Measurements from ENCODE around the gene KAZN. TPM values are rescaled to one million over a fixed set of nuclear protein-coding genes. Genes with fewer than 3 reads are reported as not detected.

KAZN gene
- total and polyA plus RNA-seq, 2 donors (not counting 1 experiment from before 2014, with no cell fraction given) = 3.4 to 5.0 TPM

DNA sequence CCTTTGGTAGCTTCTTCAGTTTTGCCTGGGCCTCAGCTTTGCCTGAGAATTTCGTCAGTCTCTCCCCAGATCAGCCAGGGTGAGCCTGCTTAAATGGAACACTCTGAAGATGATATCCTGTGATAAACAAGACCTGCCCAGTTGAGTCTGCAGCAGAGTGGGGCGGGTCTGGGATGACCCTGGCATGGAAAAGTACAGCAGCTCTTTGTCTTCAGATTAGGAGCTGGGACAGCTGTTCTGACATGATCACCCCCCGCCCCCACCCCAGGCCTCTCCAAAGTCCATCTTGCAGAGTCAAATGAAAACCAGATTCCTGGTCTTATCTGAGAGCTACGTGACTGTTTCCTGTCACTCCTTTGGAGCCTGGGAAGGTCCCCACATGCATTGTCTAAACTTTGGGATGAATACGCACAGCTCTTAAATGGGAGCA, 552.9 kb downstream of the KAZN start:
- Histone ChIP-seq H3K9ac (ENCODE audit: insufficient read depth, low read length) (no peak overlapping the region), H3K4me1 (ENCODE audit: control insufficient read depth, extremely low read depth, insufficient read depth, low read length) (peaks cover 10% of the 10 kb centered on the region), H3K4me3 (replicated peaks in 1 of 4; ENCODE audit: control extremely low read depth in 1 of 4, insufficient read depth in 1 of 4, low read depth in 3 of 4, low read length in 4 of 4) (no peak overlapping the region), H3K4me2 (ENCODE audit: extremely low read depth, insufficient read depth, low read length) (no peak overlapping the region), H3K27me3 (ENCODE audit: control insufficient read depth, insufficient read depth, low read length) (peaks cover 8% of the 10 kb centered on the region), H4K20me1 (ENCODE audit: control insufficient read depth, extremely low read depth, insufficient read depth, low read length) (no peaks in the 10 kb centered on the region), H3K9me3 (ENCODE audit: control insufficient read depth, insufficient read depth, low read depth, low read length) (no peaks in the 10 kb centered on the region), H3K36me3 (ENCODE audit: control insufficient read depth, insufficient read depth, low read length) (no peaks in the 10 kb centered on the region), H3K79me2 (ENCODE audit: control insufficient read depth, insufficient read depth, low read length) (peaks cover 16% of the 10 kb centered on the region), H3K27ac (ENCODE audit: insufficient read depth, low read length) (no peak overlapping the region), H2AFZ (ENCODE audit: low read length) (no peak overlapping the region)
- no peak for DNase-seq (ENCODE audit: low read depth in 2 of 2)
- no peak for TF ChIP-seq EZH2 (IDR thresholded peaks at IDR 0.05; ENCODE audit: low read length, missing control alignments)

DNA sequence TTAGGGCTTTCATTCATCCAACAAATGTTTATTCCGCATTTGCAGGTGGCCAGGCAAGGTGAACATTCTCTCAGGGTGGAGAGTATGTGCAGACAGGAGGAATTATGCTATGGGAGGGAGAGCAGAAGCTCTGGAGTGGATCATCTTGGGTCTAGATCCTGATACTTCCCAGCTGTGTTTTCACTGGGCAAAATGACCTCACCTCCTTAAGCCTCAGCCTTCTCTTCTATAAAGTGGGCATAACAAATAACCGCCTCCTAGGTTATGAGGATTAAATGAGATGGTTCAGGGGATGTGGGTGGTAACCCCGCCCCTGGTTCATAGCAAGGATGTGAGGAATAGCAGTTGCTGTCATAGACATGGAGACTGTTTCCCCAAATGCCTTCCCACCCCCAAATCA, 553.4 kb downstream of the KAZN start:
- no peak overlapping the region for H3K4me2 ChIP-seq (ENCODE audit: extremely low read depth, insufficient read depth, low read length)

DNA sequence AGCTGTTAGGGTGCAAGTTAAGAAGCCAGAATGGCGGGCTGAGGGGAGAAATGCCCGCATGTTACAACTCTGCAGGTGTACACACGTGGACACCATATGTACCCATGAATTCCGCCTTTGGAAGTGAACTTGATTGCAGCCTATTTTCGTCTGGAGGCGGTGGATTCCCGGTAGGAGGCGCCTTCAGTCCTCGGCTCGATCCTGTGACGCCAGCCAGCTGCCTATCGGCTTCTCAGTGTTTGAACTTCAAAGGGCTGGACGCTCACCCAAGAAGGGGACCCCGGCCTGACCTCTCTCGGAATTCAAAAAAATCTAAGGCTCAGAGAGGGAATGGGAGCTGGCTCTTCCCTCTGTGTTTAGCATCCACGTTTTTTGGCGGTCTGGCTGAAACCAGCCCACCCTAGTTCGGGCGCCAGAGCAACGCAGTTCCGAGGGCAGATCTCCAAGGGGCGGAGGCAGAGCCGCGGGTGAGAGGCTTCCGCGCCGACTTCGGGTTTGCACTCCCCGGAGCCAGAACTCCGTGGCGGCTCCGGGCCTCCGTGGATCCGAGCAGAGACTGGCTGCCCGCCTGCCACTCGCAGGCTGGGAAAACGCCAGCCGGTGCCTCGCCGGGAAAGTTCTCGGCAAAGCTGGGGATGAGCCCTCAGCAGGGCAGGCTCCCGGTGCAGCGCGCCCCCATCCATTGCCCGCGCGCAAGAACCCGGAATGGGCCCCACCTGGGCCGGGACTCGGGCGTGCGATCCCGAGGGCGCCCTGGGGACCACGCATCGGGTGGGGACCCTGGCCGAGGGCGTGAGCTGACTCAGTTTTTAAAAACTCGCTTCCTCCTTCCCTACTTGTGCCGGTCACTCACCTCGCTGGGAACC, 554.1 kb downstream of the KAZN start:
- H3K4me3 ChIP-seq (replicated peaks in 1 of 4; ENCODE audit: control extremely low read depth in 1 of 4, insufficient read depth in 1 of 4, low read depth in 3 of 4, low read length in 4 of 4) = peak overlapping the region; percentile 8 to 72 (median 68)
- H3K27ac ChIP-seq (ENCODE audit: insufficient read depth, low read length) = peak overlapping the region; percentile 46
- H4K20me1 ChIP-seq (ENCODE audit: control insufficient read depth, extremely low read depth, insufficient read depth, low read length) = no peaks in the 10 kb centered on the region
- peaks cover 14% of the 10 kb centered on the region for H3K4me1 ChIP-seq (ENCODE audit: control insufficient read depth, extremely low read depth, insufficient read depth, low read length)
- H3K9me3 ChIP-seq (ENCODE audit: control insufficient read depth, insufficient read depth, low read depth, low read length) = no peaks in the 10 kb centered on the region
- peak; percentile 88 to 91 for DNase-seq (ENCODE audit: low read depth in 2 of 2)
- H3K36me3 ChIP-seq (ENCODE audit: control insufficient read depth, insufficient read depth, low read length) = no peaks in the 10 kb centered on the region
- TF ChIP-seq CTCF (conservative IDR thresholded peaks at IDR 0.05 in 1 of 2, IDR thresholded peaks at IDR 0.05 in 1 of 2; ENCODE audit: low read depth in 1 of 2, low read length in 2 of 2) (peak; percentile 79 to 82), EZH2 (IDR thresholded peaks at IDR 0.05; ENCODE audit: low read length, missing control alignments) (no peak)
- H3K79me2 ChIP-seq (ENCODE audit: control insufficient read depth, insufficient read depth, low read length) = peaks cover 28% of the 10 kb centered on the region
- H3K27me3 ChIP-seq (ENCODE audit: control insufficient read depth, insufficient read depth, low read length) = peaks cover 8% of the 10 kb centered on the region
- H3K9ac ChIP-seq (ENCODE audit: insufficient read depth, low read length) = peak overlapping the region; percentile 81
- H3K4me2 ChIP-seq (ENCODE audit: extremely low read depth, insufficient read depth, low read length) = peak overlapping the region; percentile 86
- peak overlapping the region; percentile 62 for H2AFZ ChIP-seq (ENCODE audit: low read length)

More for the DNA sequence above, 553.4 kb downstream of the KAZN start:
- peaks cover 8% of the 10 kb centered on the region for H3K27me3 ChIP-seq (ENCODE audit: control insufficient read depth, insufficient read depth, low read length)
- no peak overlapping the region for H3K4me3 ChIP-seq (replicated peaks in 1 of 4; ENCODE audit: control extremely low read depth in 1 of 4, insufficient read depth in 1 of 4, low read depth in 3 of 4, low read length in 4 of 4)
- no peaks in the 10 kb centered on the region for H3K9me3 ChIP-seq (ENCODE audit: control insufficient read depth, insufficient read depth, low read depth, low read length)
- no peak overlapping the region for H2AFZ ChIP-seq (ENCODE audit: low read length)
- peaks cover 21% of the 10 kb centered on the region for H3K79me2 ChIP-seq (ENCODE audit: control insufficient read depth, insufficient read depth, low read length)
- no peak overlapping the region for H3K27ac ChIP-seq (ENCODE audit: insufficient read depth, low read length)
- DNase-seq (ENCODE audit: low read depth in 2 of 2) = no peak
- TF ChIP-seq CTCF (conservative IDR thresholded peaks at IDR 0.05 in 1 of 2, IDR thresholded peaks at IDR 0.05 in 1 of 2; ENCODE audit: low read depth in 1 of 2, low read length in 2 of 2) (no peak), EZH2 (IDR thresholded peaks at IDR 0.05; ENCODE audit: low read length, missing control alignments) (no peak)
- no peak overlapping the region for H3K9ac ChIP-seq (ENCODE audit: insufficient read depth, low read length)
- H3K36me3 ChIP-seq (ENCODE audit: control insufficient read depth, insufficient read depth, low read length) = no peaks in the 10 kb centered on the region
- H3K4me1 ChIP-seq (ENCODE audit: control insufficient read depth, extremely low read depth, insufficient read depth, low read length) = peaks cover 14% of the 10 kb centered on the region
- no peaks in the 10 kb centered on the region for H4K20me1 ChIP-seq (ENCODE audit: control insufficient read depth, extremely low read depth, insufficient read depth, low read length)

Measured in fibroblast of lung (primary cell).